Suprapubic skin (tissue), 4 donors: ENCODE measurements around the gene UTRN.

ENCODE experiments used
- POLR2A ChIP-seq, 2 donors: fragments of 450-650 bp; IDR thresholded peaks; one replicate each; pipeline ENCODE4 v1.6.1; 2017; ENCODE audit warnings: antibody characterized with exemption in 2 of 2, mild to moderate bottlenecking in 2 of 2, moderate library complexity in 2 of 2
- POLR2AphosphoS5 ChIP-seq, 3 donors: sonication (generic); formaldehyde crosslinking; IDR thresholded peaks; one replicate each; pipeline ENCODE4 v1.6.1; 2017; ENCODE audit warnings: antibody characterized with exemption in 3 of 3
- TF ChIP-seq, protein P1 (sequence below), 2 donors: fragments of 200-600 bp in 1 of 2; fragments of 450-650 bp in 1 of 2; sonication (generic) in 1 of 2; IDR thresholded peaks; one replicate each; pipeline ENCODE4 v1.5.1; 2016 to 2019; ENCODE audit warnings: antibody characterized with exemption in 2 of 2, mild to moderate bottlenecking in 1 of 2, moderate library complexity in 1 of 2

DNA sequence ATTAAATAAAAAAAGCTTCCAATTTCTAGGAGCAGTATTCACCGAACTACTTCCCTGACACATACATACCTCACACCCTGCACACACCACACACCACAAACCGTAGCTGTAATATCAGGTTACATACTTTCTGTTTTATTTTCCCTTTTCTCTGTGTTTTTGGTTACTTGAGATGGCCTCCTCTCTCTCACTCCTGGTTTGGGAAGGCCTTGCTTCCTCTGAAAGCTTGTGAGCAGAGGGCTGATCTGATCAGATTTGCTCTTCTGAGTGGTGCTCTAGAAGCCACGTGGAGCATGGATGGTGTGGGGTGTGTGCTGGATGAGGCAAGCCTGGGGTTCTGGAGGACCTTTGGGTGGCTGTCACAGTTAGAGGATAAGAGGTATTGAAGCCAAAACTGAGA, 20.9 kb downstream of the UTRN start:
- TF ChIP-seq, protein P1, sequence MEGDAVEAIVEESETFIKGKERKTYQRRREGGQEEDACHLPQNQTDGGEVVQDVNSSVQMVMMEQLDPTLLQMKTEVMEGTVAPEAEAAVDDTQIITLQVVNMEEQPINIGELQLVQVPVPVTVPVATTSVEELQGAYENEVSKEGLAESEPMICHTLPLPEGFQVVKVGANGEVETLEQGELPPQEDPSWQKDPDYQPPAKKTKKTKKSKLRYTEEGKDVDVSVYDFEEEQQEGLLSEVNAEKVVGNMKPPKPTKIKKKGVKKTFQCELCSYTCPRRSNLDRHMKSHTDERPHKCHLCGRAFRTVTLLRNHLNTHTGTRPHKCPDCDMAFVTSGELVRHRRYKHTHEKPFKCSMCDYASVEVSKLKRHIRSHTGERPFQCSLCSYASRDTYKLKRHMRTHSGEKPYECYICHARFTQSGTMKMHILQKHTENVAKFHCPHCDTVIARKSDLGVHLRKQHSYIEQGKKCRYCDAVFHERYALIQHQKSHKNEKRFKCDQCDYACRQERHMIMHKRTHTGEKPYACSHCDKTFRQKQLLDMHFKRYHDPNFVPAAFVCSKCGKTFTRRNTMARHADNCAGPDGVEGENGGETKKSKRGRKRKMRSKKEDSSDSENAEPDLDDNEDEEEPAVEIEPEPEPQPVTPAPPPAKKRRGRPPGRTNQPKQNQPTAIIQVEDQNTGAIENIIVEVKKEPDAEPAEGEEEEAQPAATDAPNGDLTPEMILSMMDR (IDR thresholded peaks at IDR 0.05), result no peak
- TF ChIP-seq POLR2AphosphoS5 (IDR thresholded peaks at IDR 0.05) (no peak), POLR2A (IDR thresholded peaks at IDR 0.05) (no peak)
